Neural cell (in vitro differentiated cells): ENCODE measurements around the gene ZNF222. TPM values are rescaled to one million over a fixed set of nuclear protein-coding genes. Genes with fewer than 3 reads are reported as not detected.

Experiments
- H2AFZ ChIP-seq: fragments of 200-600, 300-800 bp; sonication (generic), shearing (Covaris generic); 2 replicates; pipeline ENCODE4 v1.6.0; 2014; ENCODE audit warnings: low read depth, mild to moderate bottlenecking, antibody characterized with exemption, low read length, moderate library complexity
- H3F3A ChIP-seq: fragments of 200-600 bp; shearing (Covaris generic); 2 replicates; pipeline ENCODE4 v1.6.1; 2016; ENCODE audit warnings: mild to moderate bottlenecking, moderate library complexity, mixed read lengths, antibody characterized with exemption, low read length; ENCODE audit not compliant: insufficient read depth, poor library complexity, severe bottlenecking
- H3K27ac ChIP-seq: fragments of 200-600, 300-800 bp; sonication (generic), shearing (Covaris generic); 2 replicates; pipeline ENCODE4 v1.5.1; 2014; ENCODE audit warnings: mild to moderate bottlenecking, low read length, moderate library complexity
- H3K27me3 ChIP-seq: fragments of 300-800, 200-600 bp; sonication (generic), shearing (Covaris generic); 2 replicates; pipeline ENCODE4 v1.6.0; 2014; ENCODE audit warnings: mild to moderate bottlenecking, low read depth, low read length, moderate library complexity; ENCODE audit not compliant: insufficient read depth
- H3K36me3 ChIP-seq: fragments of 300-800, 200-600 bp; sonication (generic), shearing (Covaris generic); 2 replicates; pipeline ENCODE4 v1.5.1; 2014; ENCODE audit warnings: mild to moderate bottlenecking, antibody characterized with exemption, low read length, moderate library complexity; ENCODE audit not compliant: insufficient read depth
- H3K4me2 ChIP-seq: fragments of 300-800, 200-600 bp; sonication (generic), shearing (Covaris generic); 2 replicates; pipeline ENCODE4 v1.6.0; 2014; ENCODE audit warnings: mild to moderate bottlenecking, low read length
- H3K4me3 ChIP-seq: fragments of 300-800, 200-600 bp; sonication (generic), shearing (Covaris generic); 2 replicates; pipeline ENCODE4 v1.5.1; 2014; ENCODE audit warnings: mild to moderate bottlenecking, low read length, moderate library complexity
- H3K79me2 ChIP-seq: fragments of 200-600 bp; shearing (Covaris generic); replicated peaks from 2 replicates; pipeline ENCODE4 v1.6.0; 2014; ENCODE audit warnings: mild to moderate bottlenecking, low read length, moderate library complexity; ENCODE audit not compliant: insufficient read depth
- H3K9ac ChIP-seq: fragments of 300-800, 200-600 bp; sonication (generic), shearing (Covaris generic); 2 replicates; pipeline ENCODE4 v1.6.1; 2016; ENCODE audit warnings: mild to moderate bottlenecking, low read length, mixed read lengths
- H3K9me2 ChIP-seq: fragments of 200-600 bp; shearing (Covaris generic); 2 replicates; pipeline ENCODE4 v1.6.1; 2016; ENCODE audit warnings: mild to moderate bottlenecking, low read length, mixed read lengths; ENCODE audit not compliant: insufficient read depth
- H3K9me3 ChIP-seq: fragments of 200-600, 300-800 bp; sonication (generic), shearing (Covaris generic); 2 replicates; pipeline ENCODE4 v1.6.1; 2016; ENCODE audit warnings: mild to moderate bottlenecking, mixed run types, low read length, moderate library complexity, mixed read lengths
- H4K20me1 ChIP-seq: fragments of 200-600 bp; shearing (Covaris generic); 2 replicates; pipeline ENCODE4 v1.6.1; 2016; ENCODE audit warnings: mild to moderate bottlenecking, mixed run types; ENCODE audit not compliant: insufficient read depth
- EP300 ChIP-seq: fragments of 450-650 bp; conservative IDR thresholded peaks from 2 replicates; pipeline ENCODE4 v1.6.1; 2014; ENCODE audit warnings: antibody characterized with exemption, mild to moderate bottlenecking, moderate library complexity; ENCODE audit not compliant: poor library complexity, severe bottlenecking
- EZH2 ChIP-seq: fragments of 200-600, 300-800 bp; shearing (Covaris generic), sonication (generic); IDR thresholded peaks from 2 replicates; pipeline ENCODE4 v1.6.1; 2014; ENCODE audit warnings: antibody characterized with exemption, low read length, borderline replicate concordance, mild to moderate bottlenecking; ENCODE audit not compliant: insufficient read depth, poor library complexity, severe bottlenecking
- MXI1 ChIP-seq: fragments of 450-650 bp; conservative IDR thresholded peaks from 2 replicates; pipeline ENCODE4 v1.6.1; 2014; ENCODE audit warnings: antibody characterized with exemption, mild to moderate bottlenecking; ENCODE audit not compliant: poor library complexity, severe bottlenecking
- POLR2AphosphoS5 ChIP-seq: IDR thresholded peaks from 2 replicates; pipeline ENCODE4 v1.6.1; 2012
- RAD21 ChIP-seq: fragments of 450-650 bp; conservative IDR thresholded peaks from 2 replicates; pipeline ENCODE4 v1.6.1; 2014; ENCODE audit warnings: antibody characterized with exemption, mild to moderate bottlenecking, moderate library complexity
- REST ChIP-seq: IDR thresholded peaks from 2 replicates; pipeline ENCODE4 v1.6.1; 2012; ENCODE audit warnings: borderline replicate concordance
- SMC3 ChIP-seq: fragments of 450-650 bp; conservative IDR thresholded peaks from 2 replicates; pipeline ENCODE4 v1.6.1; 2014; ENCODE audit warnings: antibody characterized with exemption, mild to moderate bottlenecking, moderate library complexity; ENCODE audit not compliant: poor library complexity
- TAF1 ChIP-seq: IDR thresholded peaks from 2 replicates; pipeline ENCODE4 v1.6.1; 2012; ENCODE audit warnings: low read depth
- polyA plus RNA-seq: library from polyadenylated mRNA; depleted of rRNA; stranded (reverse); fragments of >200 nt; gene quantifications from 2 replicates; pipeline ENCODE4 v1.2.3, GENCODE V29; 2014
- TF ChIP-seq, protein P1 (sequence below): fragments of 450-650 bp; IDR thresholded peaks from 2 replicates; pipeline ENCODE4 v1.5.1; 2014; ENCODE audit warnings: antibody characterized with exemption, mild to moderate bottlenecking, moderate library complexity; ENCODE audit not compliant: poor library complexity, severe bottlenecking

Gene ZNF222
- polyA plus RNA-seq, 1 donor from 2014 or later, result 38.4 TPM

GRCh38 chr19:44002566-44003460, 22.4 kb upstream of the ZNF222 start, which contains the start of gene ZNF230:
Gene ZNF230 (plus strand): TSS chr19:44002957. CDS start chr19:44007079, 4,122 bp downstream.
- Histone ChIP-seq H3K36me3 (peaks cover 7% of the 10 kb centered on the region), H3K27ac (peak within 1 kb of the TSS; percentile 2), H3F3A (no peaks in the 10 kb centered on the region), H3K9me3 (no peaks in the 10 kb centered on the region), H3K4me2 (peak within 1 kb of the TSS; percentile 69), H3K9ac (peak within 1 kb of the TSS; percentile 62), H3K79me2 (peaks cover 8% of the 10 kb centered on the region), H3K9me2 (no peaks in the 10 kb centered on the region), H2AFZ (peak within 1 kb of the TSS; percentile 65), H3K27me3 (no peaks in the 10 kb centered on the region), H4K20me1 (no peaks in the 10 kb centered on the region), H3K4me3 (peak within 1 kb of the TSS; percentile 77)
- TF ChIP-seq, protein P1, sequence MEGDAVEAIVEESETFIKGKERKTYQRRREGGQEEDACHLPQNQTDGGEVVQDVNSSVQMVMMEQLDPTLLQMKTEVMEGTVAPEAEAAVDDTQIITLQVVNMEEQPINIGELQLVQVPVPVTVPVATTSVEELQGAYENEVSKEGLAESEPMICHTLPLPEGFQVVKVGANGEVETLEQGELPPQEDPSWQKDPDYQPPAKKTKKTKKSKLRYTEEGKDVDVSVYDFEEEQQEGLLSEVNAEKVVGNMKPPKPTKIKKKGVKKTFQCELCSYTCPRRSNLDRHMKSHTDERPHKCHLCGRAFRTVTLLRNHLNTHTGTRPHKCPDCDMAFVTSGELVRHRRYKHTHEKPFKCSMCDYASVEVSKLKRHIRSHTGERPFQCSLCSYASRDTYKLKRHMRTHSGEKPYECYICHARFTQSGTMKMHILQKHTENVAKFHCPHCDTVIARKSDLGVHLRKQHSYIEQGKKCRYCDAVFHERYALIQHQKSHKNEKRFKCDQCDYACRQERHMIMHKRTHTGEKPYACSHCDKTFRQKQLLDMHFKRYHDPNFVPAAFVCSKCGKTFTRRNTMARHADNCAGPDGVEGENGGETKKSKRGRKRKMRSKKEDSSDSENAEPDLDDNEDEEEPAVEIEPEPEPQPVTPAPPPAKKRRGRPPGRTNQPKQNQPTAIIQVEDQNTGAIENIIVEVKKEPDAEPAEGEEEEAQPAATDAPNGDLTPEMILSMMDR, result peak; percentile 2
- TF ChIP-seq POLR2AphosphoS5 (peak; percentile 57), EP300 (no peak), RAD21 (peak; percentile 37), REST (no peak), SMC3 (no peak), EZH2 (no peak), TAF1 (no peak), MXI1 (peak; percentile 76)

GRCh38 chr19:44003461-44004009, 21.6 kb upstream of the ZNF222 start:
- no peak for TF ChIP-seq SMC3
- TF ChIP-seq, protein P1, result peak; percentile 20
- Histone ChIP-seq H2AFZ (peak overlapping the region; percentile 56), H3K9me2 (no peaks in the 10 kb centered on the region), H3K79me2 (peaks cover 8% of the 10 kb centered on the region), H3K27ac (no peak overlapping the region), H3K36me3 (peaks cover 14% of the 10 kb centered on the region), H3K9ac (peak overlapping the region; percentile 62), H3K4me3 (peak overlapping the region; percentile 77), H4K20me1 (no peaks in the 10 kb centered on the region), H3K9me3 (no peaks in the 10 kb centered on the region), H3F3A (no peaks in the 10 kb centered on the region), H3K4me2 (peak overlapping the region; percentile 69), H3K27me3 (no peaks in the 10 kb centered on the region)
